OCI-LY7 (cell line): ENCODE results near the gene ZFHX3. TPM values are rescaled to one million over a fixed set of nuclear protein-coding genes. Genes with fewer than 3 reads are reported as not detected.
"Not testable (repeated sequence)": the region's sequence is repeated elsewhere in the genome, so short reads cannot be mapped to it uniquely, and the experiment has no call there.

ENCODE experiments used
- BruUV-seq: library from RNA; stranded (reverse); fragments of 400-500 nt; replicated peaks from 2 replicates; lab custom pipeline; 2021; lab: Mats Ljungman, UMichigan
- CTCF ChIA-PET: fragments of 300-600 bp; sonication (Branson Sonifier 250); formaldehyde crosslinking; loops from one replicate; lab custom pipeline; 2022; ENCODE audit warnings: antibody characterized with exemption; ENCODE audit not compliant: unreplicated experiment; lab: Charles Lee
- POLR2A ChIA-PET: fragments of 300-600 bp; sonication (Branson Sonifier 250); formaldehyde crosslinking; loops from one replicate; lab custom pipeline; 2022; ENCODE audit warnings: antibody characterized with exemption; lab: Charles Lee
- DNase-seq: peaks from one replicate; pipeline ENCODE4 v3.0.0-alpha.2; 2015; ENCODE audit warnings: low spot score
- H2AFZ ChIP-seq: fragments of 200-600 bp; sonication (generic), shearing (Covaris generic); 2 replicates; pipeline ENCODE4 v1.6.1; 2014; ENCODE audit warnings: mild to moderate bottlenecking, antibody characterized with exemption, low read length, moderate library complexity
- H3K27ac ChIP-seq: fragments of 200-600 bp; sonication (generic); 2 replicates; pipeline ENCODE4 v1.5.1; 2014; ENCODE audit warnings: mixed run types, low read depth, mild to moderate bottlenecking, moderate library complexity, low read length, inconsistent platforms; ENCODE audit not compliant: poor library complexity, severe bottlenecking
- H3K36me3 ChIP-seq: fragments of 200-600 bp; sonication (generic); 2 replicates; pipeline ENCODE4 v1.6.1; 2014; ENCODE audit warnings: mild to moderate bottlenecking, antibody characterized with exemption, low read length, moderate library complexity, mixed read lengths; ENCODE audit not compliant: insufficient read depth
- H3K4me1 ChIP-seq: fragments of 200-600 bp; sonication (generic); 2 replicates; pipeline ENCODE4 v1.5.1; 2014; ENCODE audit warnings: mild to moderate bottlenecking, low read length; ENCODE audit not compliant: insufficient read depth, poor library complexity, severe bottlenecking
- H3K4me2 ChIP-seq: fragments of 200-600 bp; sonication (generic); 2 replicates; pipeline ENCODE4 v1.6.1; 2014; ENCODE audit warnings: mild to moderate bottlenecking, low read length
- H3K4me3 ChIP-seq: fragments of 200-600 bp; sonication (generic); 2 replicates; pipeline ENCODE4 v1.5.1; 2014; ENCODE audit warnings: mild to moderate bottlenecking, low read depth, low read length; ENCODE audit not compliant: poor library complexity, severe bottlenecking
- H3K79me2 ChIP-seq: fragments of 200-600 bp; sonication (generic); 2 replicates; pipeline ENCODE4 v1.6.1; 2016; ENCODE audit warnings: low read depth, mild to moderate bottlenecking, low read length, moderate library complexity, mixed read lengths; ENCODE audit not compliant: insufficient read depth
- H3K9me2 ChIP-seq: fragments of 200-600 bp; sonication (generic); 2 replicates; pipeline ENCODE4 v1.6.1; 2016; ENCODE audit warnings: mild to moderate bottlenecking, low read length, mixed read lengths; ENCODE audit not compliant: insufficient read depth
- H3K9me3 ChIP-seq: fragments of 200-600 bp; sonication (generic); 2 replicates; pipeline ENCODE4 v1.6.1; 2014; ENCODE audit warnings: mild to moderate bottlenecking, mixed run types, low read length, mixed read lengths
- H4K20me1 ChIP-seq: fragments of 200-600 bp; sonication (generic); 2 replicates; pipeline ENCODE4 v1.6.1; 2014; ENCODE audit warnings: mild to moderate bottlenecking, antibody characterized with exemption, low read length, moderate library complexity, mixed read lengths; ENCODE audit not compliant: insufficient read depth
- EZH2phosphoT487 ChIP-seq: fragments of 200-600 bp; sonication (generic); IDR thresholded peaks from 2 replicates; pipeline ENCODE4 v1.6.1; 2018; ENCODE audit warnings: low read depth, borderline replicate concordance, mild to moderate bottlenecking, mixed run types, antibody characterized with exemption, low read length, moderate library complexity, mixed read lengths
- intact Hi-C: fragments of 100-400 bp; cut with micrococcal nuclease; formaldehyde crosslinking; loops from one replicate; pipeline ENCODE4 v1.10.0; 2022; ENCODE audit not compliant: unreplicated experiment
- total RNA-seq, 2 experiments: library from RNA; depleted of rRNA in 1 of 2; stranded (reverse); fragments of >200 nt in 1 of 2; shearing (Covaris generic) in 1 of 2; gene quantifications; 2 replicates each; pipeline ENCODE4 v1.2.3, GENCODE V29; 2014 to 2022
- TF ChIP-seq, protein P1 (sequence below): fragments of 200-600 bp; sonication (generic); conservative IDR thresholded peaks from 2 replicates; pipeline ENCODE4 v1.5.1; 2014; ENCODE audit warnings: mild to moderate bottlenecking, antibody characterized with exemption, low read length, moderate library complexity, mixed read lengths

Gene ZFHX3
- total RNA-seq, 2 experiments from 2014 or later = 1.3 to 6.2 TPM

GRCh38 chr16:73012341-73012740 is 35.6 kb downstream of the ZFHX3 start:
- Histone ChIP-seq H2AFZ (no peak overlapping the region), H3K4me3 (no peak overlapping the region), H3K4me2 (no peak overlapping the region), H3K9me2 (no peaks in the 10 kb centered on the region), H3K36me3 (no peaks in the 10 kb centered on the region), H3K4me1 (no peaks in the 10 kb centered on the region), H3K27ac (no peak overlapping the region), H3K9me3 (no peaks in the 10 kb centered on the region), H3K79me2 (no peaks in the 10 kb centered on the region), H4K20me1 (no peaks in the 10 kb centered on the region)
- ChIA-PET CTCF (no interaction called here), POLR2A (interaction anchor here (0.6 kb wide), 1 partner anchor 8 kb away, joined by 5 read pairs; no protein-coding TSS in a partner anchor)
- no peak for DNase-seq
- no TSS peak for BruUV-seq
- intact Hi-C loops = no loop called here
- TF ChIP-seq, protein P1, sequence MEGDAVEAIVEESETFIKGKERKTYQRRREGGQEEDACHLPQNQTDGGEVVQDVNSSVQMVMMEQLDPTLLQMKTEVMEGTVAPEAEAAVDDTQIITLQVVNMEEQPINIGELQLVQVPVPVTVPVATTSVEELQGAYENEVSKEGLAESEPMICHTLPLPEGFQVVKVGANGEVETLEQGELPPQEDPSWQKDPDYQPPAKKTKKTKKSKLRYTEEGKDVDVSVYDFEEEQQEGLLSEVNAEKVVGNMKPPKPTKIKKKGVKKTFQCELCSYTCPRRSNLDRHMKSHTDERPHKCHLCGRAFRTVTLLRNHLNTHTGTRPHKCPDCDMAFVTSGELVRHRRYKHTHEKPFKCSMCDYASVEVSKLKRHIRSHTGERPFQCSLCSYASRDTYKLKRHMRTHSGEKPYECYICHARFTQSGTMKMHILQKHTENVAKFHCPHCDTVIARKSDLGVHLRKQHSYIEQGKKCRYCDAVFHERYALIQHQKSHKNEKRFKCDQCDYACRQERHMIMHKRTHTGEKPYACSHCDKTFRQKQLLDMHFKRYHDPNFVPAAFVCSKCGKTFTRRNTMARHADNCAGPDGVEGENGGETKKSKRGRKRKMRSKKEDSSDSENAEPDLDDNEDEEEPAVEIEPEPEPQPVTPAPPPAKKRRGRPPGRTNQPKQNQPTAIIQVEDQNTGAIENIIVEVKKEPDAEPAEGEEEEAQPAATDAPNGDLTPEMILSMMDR = no peak
- TF ChIP-seq EZH2phosphoT487 = no peak

- POLR2A ChIA-PET = interaction anchor here (0.6 to 1.0 kb wide), 2 partner anchors 8 to 103 kb away, joined by 3 to 5 read pairs; no protein-coding TSS in a partner anchor
- intact Hi-C loops = no loop called here
- no peaks in the 10 kb centered on the region for H4K20me1 ChIP-seq
- no peak overlapping the region for H3K27ac ChIP-seq
- H3K36me3 ChIP-seq = no peaks in the 10 kb centered on the region
- H3K9me2 ChIP-seq = no peaks in the 10 kb centered on the region
- no peak for DNase-seq
- TF ChIP-seq, protein P1 = no peak
- TF ChIP-seq EZH2phosphoT487 = no peak
- H3K4me2 ChIP-seq = no peak overlapping the region
- no peak overlapping the region for H3K4me3 ChIP-seq
- CTCF ChIA-PET = no interaction called here
- no peaks in the 10 kb centered on the region for H3K4me1 ChIP-seq
- H3K79me2 ChIP-seq = no peaks in the 10 kb centered on the region
- no peaks in the 10 kb centered on the region for H3K9me3 ChIP-seq
- BruUV-seq = no TSS peak
- no peak overlapping the region for H2AFZ ChIP-seq
These were observed 36.0 kb downstream of the ZFHX3 start for GRCh38 chr16:73011926-73012325.

DNA sequence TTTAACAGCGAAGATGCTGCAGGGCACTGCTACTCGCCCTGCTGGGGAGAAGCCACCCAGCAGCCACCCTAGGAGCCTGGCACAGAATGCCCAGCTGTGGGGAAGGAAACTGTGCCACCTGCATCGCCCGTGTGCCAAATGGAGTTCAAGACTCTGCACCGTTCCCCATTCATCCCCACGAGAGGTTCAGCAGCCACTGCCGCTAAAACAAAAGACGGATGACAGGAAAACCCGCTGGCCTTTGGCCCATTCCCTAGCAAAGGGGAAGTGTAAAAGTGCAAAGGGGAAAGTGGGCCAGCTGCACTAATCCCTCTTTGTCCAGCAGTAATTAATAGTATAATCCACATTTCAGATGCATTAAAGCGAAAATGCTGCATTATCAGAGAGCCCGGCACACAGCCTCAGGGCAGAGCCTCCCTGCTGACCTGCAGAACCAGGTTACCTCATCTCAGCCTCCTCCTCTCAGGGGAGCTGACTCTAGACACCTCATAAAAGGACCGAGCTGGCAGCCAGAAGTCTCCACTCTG is 37.7 kb downstream of the ZFHX3 start:
- DNase-seq = no peak
- CTCF ChIA-PET = no interaction called here
- no TSS peak for BruUV-seq
- intact Hi-C loops = no loop called here
- H3K9me3 ChIP-seq = no peaks in the 10 kb centered on the region
- H3K9me2 ChIP-seq = no peaks in the 10 kb centered on the region
- POLR2A ChIA-PET = interaction anchor here (0.6 kb wide), 1 partner anchor 170 kb away, joined by 3 read pairs; no protein-coding TSS in a partner anchor
- H2AFZ ChIP-seq = no peak overlapping the region
- TF ChIP-seq, protein P1 = no peak
- no peak for TF ChIP-seq EZH2phosphoT487
- H3K27ac ChIP-seq = no peak overlapping the region
- H3K4me1 ChIP-seq = no peaks in the 10 kb centered on the region
- H3K4me3 ChIP-seq = no peak overlapping the region
- H4K20me1 ChIP-seq = no peaks in the 10 kb centered on the region
- no peak overlapping the region for H3K4me2 ChIP-seq
- H3K36me3 ChIP-seq = no peaks in the 10 kb centered on the region
- no peaks in the 10 kb centered on the region for H3K79me2 ChIP-seq

- CTCF ChIA-PET, H3K27ac ChIP-seq, H3K36me3 ChIP-seq, H3K9me3 ChIP-seq, intact Hi-C loops, H3K9me2 ChIP-seq, H2AFZ ChIP-seq, H4K20me1 ChIP-seq, DNase-seq, H3K79me2 ChIP-seq, BruUV-seq, H3K4me2 ChIP-seq, POLR2A ChIA-PET, H3K4me3 ChIP-seq, H3K4me1 ChIP-seq: not testable (repeated sequence)
These were observed 38.2 kb downstream of the ZFHX3 start for GRCh38 chr16:73009710-73010109.
